ENCODE measurements around the gene ST7L.

DNA sequence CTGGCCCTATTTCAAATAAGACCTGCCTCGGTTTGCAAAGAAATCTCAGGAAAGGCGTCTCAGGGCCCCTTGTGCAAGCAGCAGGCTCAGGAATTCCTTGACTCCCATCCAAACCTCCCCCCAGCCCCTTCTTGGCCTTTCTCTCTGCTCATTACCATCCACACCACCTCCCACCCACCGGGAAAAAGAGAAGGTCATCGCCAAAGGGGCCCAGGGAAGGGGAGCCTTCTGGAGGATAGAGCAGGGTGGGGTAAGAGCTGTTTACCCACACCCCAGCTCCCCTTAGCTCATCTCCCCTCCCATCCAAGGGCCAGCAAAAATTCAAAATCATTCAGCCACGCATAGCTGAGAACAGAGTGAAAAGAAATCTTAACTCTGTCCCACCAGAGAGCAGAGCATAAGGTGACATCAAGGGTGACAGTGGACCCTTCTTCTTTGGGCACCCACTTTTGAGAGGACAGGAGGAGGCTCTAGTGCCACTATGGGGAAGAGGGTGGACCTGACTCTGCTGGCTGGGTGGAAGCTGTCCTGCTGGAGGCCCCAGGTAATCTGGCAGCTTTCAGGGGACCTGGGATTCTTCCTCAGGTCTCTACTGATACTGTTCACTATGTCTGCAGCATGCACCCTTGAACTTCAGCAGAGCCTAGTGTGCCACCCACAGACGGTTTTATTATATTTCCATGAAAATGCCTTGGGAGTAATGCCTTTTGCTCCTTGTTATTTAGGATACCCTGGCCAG lies 114.1 kb downstream of the ST7L start:
- TF ChIP-seq, protein P1, sequence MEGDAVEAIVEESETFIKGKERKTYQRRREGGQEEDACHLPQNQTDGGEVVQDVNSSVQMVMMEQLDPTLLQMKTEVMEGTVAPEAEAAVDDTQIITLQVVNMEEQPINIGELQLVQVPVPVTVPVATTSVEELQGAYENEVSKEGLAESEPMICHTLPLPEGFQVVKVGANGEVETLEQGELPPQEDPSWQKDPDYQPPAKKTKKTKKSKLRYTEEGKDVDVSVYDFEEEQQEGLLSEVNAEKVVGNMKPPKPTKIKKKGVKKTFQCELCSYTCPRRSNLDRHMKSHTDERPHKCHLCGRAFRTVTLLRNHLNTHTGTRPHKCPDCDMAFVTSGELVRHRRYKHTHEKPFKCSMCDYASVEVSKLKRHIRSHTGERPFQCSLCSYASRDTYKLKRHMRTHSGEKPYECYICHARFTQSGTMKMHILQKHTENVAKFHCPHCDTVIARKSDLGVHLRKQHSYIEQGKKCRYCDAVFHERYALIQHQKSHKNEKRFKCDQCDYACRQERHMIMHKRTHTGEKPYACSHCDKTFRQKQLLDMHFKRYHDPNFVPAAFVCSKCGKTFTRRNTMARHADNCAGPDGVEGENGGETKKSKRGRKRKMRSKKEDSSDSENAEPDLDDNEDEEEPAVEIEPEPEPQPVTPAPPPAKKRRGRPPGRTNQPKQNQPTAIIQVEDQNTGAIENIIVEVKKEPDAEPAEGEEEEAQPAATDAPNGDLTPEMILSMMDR (IDR thresholded peaks at IDR 0.05), result no peak
- no peak for TF ChIP-seq POLR2A (IDR thresholded peaks at IDR 0.05)

Data from uterus (tissue), 2 donors.